H9 (cell line): ENCODE measurements around the gene SLC4A3. TPM values are rescaled to one million over a fixed set of nuclear protein-coding genes. Genes with fewer than 3 reads are reported as not detected.
A peak's percentile ranks its signal among the peaks of the same experiment; 100 is the strongest.

Experiments
- DNase-seq: peaks from one replicate; pipeline ENCODE4 v3.0.0-alpha.2; 2017
- H2AFZ ChIP-seq: one replicate; pipeline ENCODE4 v1.6.1; 2013; ENCODE audit warnings: mild to moderate bottlenecking, low read length, control low read depth, moderate library complexity
- H2AK5ac ChIP-seq: 2 replicates; pipeline ENCODE4 v1.6.1; 2013; ENCODE audit warnings: low read length, control low read depth, mixed read lengths; ENCODE audit not compliant: insufficient read length
- H2BK120ac ChIP-seq: one replicate; pipeline ENCODE4 v1.6.1; 2013; ENCODE audit warnings: low read depth, mild to moderate bottlenecking, low read length, control low read depth, inconsistent platforms; ENCODE audit not compliant: poor library complexity, severe bottlenecking
- H2BK12ac ChIP-seq: 2 replicates; pipeline ENCODE4 v1.6.1; 2013; ENCODE audit warnings: low read length, control low read depth, mixed read lengths, low read depth; ENCODE audit not compliant: insufficient read length
- H2BK15ac ChIP-seq: 2 replicates; pipeline ENCODE4 v1.6.1; 2013; ENCODE audit warnings: low read depth, low read length, control low read depth
- H2BK20ac ChIP-seq: one replicate; pipeline ENCODE4 v1.6.1; 2013; ENCODE audit warnings: low read depth, mild to moderate bottlenecking, low read length, control low read depth, inconsistent platforms; ENCODE audit not compliant: poor library complexity, severe bottlenecking
- H2BK5ac ChIP-seq: 2 replicates; pipeline ENCODE4 v1.6.1; 2013; ENCODE audit warnings: low read length, control low read depth, mixed read lengths; ENCODE audit not compliant: insufficient read length
- H3K14ac ChIP-seq: 2 replicates; pipeline ENCODE4 v1.6.1; 2013; ENCODE audit warnings: low read length, control low read depth; ENCODE audit not compliant: insufficient read depth
- H3K18ac ChIP-seq: 2 replicates; pipeline ENCODE4 v1.6.1; 2013; ENCODE audit warnings: low read depth, mild to moderate bottlenecking, mixed read lengths, low read length, control low read depth; ENCODE audit not compliant: insufficient read length
- H3K23ac ChIP-seq: 2 replicates; pipeline ENCODE4 v1.6.1; 2013; ENCODE audit warnings: low read length, control low read depth, mixed read lengths, low read depth; ENCODE audit not compliant: insufficient read length
- H3K23me2 ChIP-seq: 2 replicates; pipeline ENCODE4 v1.6.1; 2013; ENCODE audit warnings: low read depth, mild to moderate bottlenecking, mixed read lengths, low read length, control low read depth; ENCODE audit not compliant: insufficient read length, poor library complexity, severe bottlenecking
- H3K27ac ChIP-seq: 2 replicates; pipeline ENCODE4 v1.5.1; 2013; ENCODE audit warnings: low read length, control low read depth, mixed read lengths, low read depth; ENCODE audit not compliant: insufficient read length
- H3K27me3 ChIP-seq: 2 replicates; pipeline ENCODE4 v1.6.1; 2013; ENCODE audit warnings: low read length, control low read depth, inconsistent platforms; ENCODE audit not compliant: insufficient read depth
- H3K4ac ChIP-seq: 2 replicates; pipeline ENCODE4 v1.6.1; 2013; ENCODE audit warnings: low read depth, mild to moderate bottlenecking, control low read depth, inconsistent platforms, low read length, moderate library complexity
- H3K4me1 ChIP-seq: 2 replicates; pipeline ENCODE4 v1.6.1; 2013; ENCODE audit warnings: low read length, control low read depth, inconsistent platforms; ENCODE audit not compliant: insufficient read depth
- H3K4me2 ChIP-seq: 2 replicates; pipeline ENCODE4 v1.6.1; 2013; ENCODE audit warnings: low read length, control low read depth, mixed read lengths; ENCODE audit not compliant: insufficient read length, insufficient read depth
- H3K56ac ChIP-seq: 2 replicates; pipeline ENCODE4 v1.6.1; 2013; ENCODE audit warnings: low read depth, mild to moderate bottlenecking, mixed read lengths, low read length, control low read depth; ENCODE audit not compliant: insufficient read length
- H3K79me1 ChIP-seq: 2 replicates; pipeline ENCODE4 v1.6.1; 2013; ENCODE audit warnings: low read depth, mild to moderate bottlenecking, moderate library complexity, low read length, control low read depth, inconsistent platforms; ENCODE audit not compliant: insufficient read depth, poor library complexity, severe bottlenecking
- H3K79me2 ChIP-seq: 2 replicates; pipeline ENCODE4 v1.6.1; 2013; ENCODE audit warnings: low read length, control low read depth, inconsistent platforms; ENCODE audit not compliant: insufficient read depth
- H3K9ac ChIP-seq: 2 replicates; pipeline ENCODE4 v1.6.1; 2013; ENCODE audit warnings: low read length, control low read depth, mixed read lengths; ENCODE audit not compliant: insufficient read length; ENCODE audit errors: extremely low read depth
- H3K9me3 ChIP-seq: one replicate; pipeline ENCODE4 v1.6.1; 2013; ENCODE audit warnings: low read depth, low read length, inconsistent platforms; ENCODE audit not compliant: control insufficient read depth
- H3T11ph ChIP-seq: one replicate; pipeline ENCODE4 v1.6.1; 2013; ENCODE audit warnings: mild to moderate bottlenecking, low read length, control low read depth, inconsistent platforms
- H4K20me1 ChIP-seq: one replicate; pipeline ENCODE4 v1.6.1; 2013; ENCODE audit not compliant: control insufficient read depth, insufficient read length, insufficient read depth
- H4K5ac ChIP-seq: 2 replicates; pipeline ENCODE4 v1.6.1; 2013; ENCODE audit warnings: low read depth, mild to moderate bottlenecking, mixed read lengths, low read length, control low read depth; ENCODE audit not compliant: insufficient read length
- H4K8ac ChIP-seq: replicated peaks from 2 replicates; pipeline ENCODE4 v1.6.1; 2013; ENCODE audit warnings: low read length, control low read depth, mixed read lengths, low read depth; ENCODE audit not compliant: insufficient read length
- H4K91ac ChIP-seq: 2 replicates; pipeline ENCODE4 v1.6.1; 2013; ENCODE audit warnings: low read depth, mild to moderate bottlenecking, moderate library complexity, mixed read lengths, low read length, control low read depth; ENCODE audit not compliant: insufficient read length
- H3K27ac Mint-ChIP-seq, 3 experiments: 2 replicates in 2 of 3; 3 replicates in 1 of 3; pipeline ENCODE4 v1.8.0; 2020 to 2021; ENCODE audit warnings: mixed read lengths in 3 of 3, mild to moderate bottlenecking in 1 of 3, moderate library complexity in 1 of 3
- H3K27me3 Mint-ChIP-seq: 2 replicates; pipeline ENCODE4 v1.8.0; 2021; ENCODE audit warnings: low read depth, mild to moderate bottlenecking, moderate library complexity, mixed read lengths
- H3K36me3 Mint-ChIP-seq, 3 experiments: 2 replicates in 2 of 3; 3 replicates in 1 of 3; pipeline ENCODE4 v1.8.0; 2020 to 2021; ENCODE audit warnings: low read depth in 3 of 3, mixed read lengths in 3 of 3; ENCODE audit not compliant: insufficient read depth in 1 of 3
- H3K4me1 Mint-ChIP-seq, 2 experiments: 2 replicates each; pipeline ENCODE4 v1.8.0; 2020; ENCODE audit warnings: mixed read lengths in 2 of 2
- H3K4me3 Mint-ChIP-seq, 2 experiments: 2 replicates in 1 of 2; 3 replicates in 1 of 2; pipeline ENCODE4 v1.8.0; 2020 to 2021; ENCODE audit warnings: mild to moderate bottlenecking in 2 of 2, mixed read lengths in 2 of 2, moderate library complexity in 1 of 2
- H3K9me3 Mint-ChIP-seq, 2 experiments: 2 replicates in 1 of 2; 3 replicates in 1 of 2; pipeline ENCODE4 v1.8.0; 2020; ENCODE audit warnings: mild to moderate bottlenecking in 2 of 2, mixed read lengths in 2 of 2, moderate library complexity in 1 of 2
- CTCF ChIP-seq: fragments of 200-600 bp; sonication (generic); conservative IDR thresholded peaks from 3 replicates; pipeline ENCODE4 v1.8.0; 2021; ENCODE audit warnings: antibody characterized with exemption, mild to moderate bottlenecking
- WGBS: extraction: QIAGEN DNeasy Blood & Tissue Kit; methylation state at CpG from one replicate; pipeline ENCODE4 v1.1.7; 2013; ENCODE audit warnings: missing lambda C conversion rate, low lambda C conversion rate, mixed read lengths; ENCODE audit not compliant: insufficient read length; ENCODE audit errors: extremely low coverage; 5-methylcytosine and 5-hydroxymethylcytosine counted together
- total RNA-seq: library from RNA; stranded (reverse); gene quantifications from 2 replicates; pipeline ENCODE4 v1.2.1, GENCODE V29; 2021

SLC4A3 gene
- total RNA-seq, 1 experiment from 2014 or later: 11.1 TPM

GRCh38 chr2:219636941-219637841, 9.8 kb downstream of the SLC4A3 start:
- no peak overlapping the region for H3K18ac ChIP-seq
- no peaks in the 10 kb centered on the region for H3K23me2 ChIP-seq
- no peak overlapping the region for H3K56ac ChIP-seq
- H3K79me1 ChIP-seq: no peaks in the 10 kb centered on the region
- H3K23ac ChIP-seq: no peak overlapping the region
- no peak overlapping the region for H3K27ac ChIP-seq
- WGBS: 100% methylated on average over 2 of the region's 13 CpGs
- no peak overlapping the region for H3K14ac ChIP-seq
- no peak overlapping the region for H2BK20ac ChIP-seq
- H3K27me3 ChIP-seq: no peaks in the 10 kb centered on the region
- Mint-ChIP-seq H3K27ac (peak overlapping the region in 1 of 3 experiments; percentile 1; a peak in 1 of 7 replicates), H3K4me3 (no peak overlapping the region), H3K36me3 (peaks cover 0 to 24% (median 10%) of the 10 kb centered on the region in 3 experiments; a peak in 5 of 7 replicates), H3K4me1 (peaks cover 0 to 5% of the 10 kb centered on the region in 2 experiments; a peak in 2 of 4 replicates), H3K9me3 (no peaks in the 10 kb centered on the region; a peak in 1 of 5 replicates), H3K27me3 (no peaks in the 10 kb centered on the region; the same call in 1 of the 2 replicates)
- H2BK120ac ChIP-seq: no peak overlapping the region
- no peak overlapping the region for H2AK5ac ChIP-seq
- no peak overlapping the region for H4K5ac ChIP-seq
- H2AFZ ChIP-seq: no peak overlapping the region
- H2BK5ac ChIP-seq: no peak overlapping the region
- TF ChIP-seq CTCF: no peak
- no peaks in the 10 kb centered on the region for H3K79me2 ChIP-seq
- peak; percentile 19 for DNase-seq
- H3K4me2 ChIP-seq: no peak overlapping the region
- no peaks in the 10 kb centered on the region for H3K4me1 ChIP-seq
- H2BK12ac ChIP-seq: no peak overlapping the region
- H3K4ac ChIP-seq: no peak overlapping the region
- no peaks in the 10 kb centered on the region for H4K20me1 ChIP-seq
- H3K9me3 ChIP-seq: no peaks in the 10 kb centered on the region
- H4K8ac ChIP-seq: no peak overlapping the region
- H3T11ph ChIP-seq: no peak overlapping the region
- H3K9ac ChIP-seq: no peak overlapping the region
- no peak overlapping the region for H2BK15ac ChIP-seq
- H4K91ac ChIP-seq: no peak overlapping the region
